Measurements from ENCODE around the gene FARS2.

The FARS2 gene

DNA sequence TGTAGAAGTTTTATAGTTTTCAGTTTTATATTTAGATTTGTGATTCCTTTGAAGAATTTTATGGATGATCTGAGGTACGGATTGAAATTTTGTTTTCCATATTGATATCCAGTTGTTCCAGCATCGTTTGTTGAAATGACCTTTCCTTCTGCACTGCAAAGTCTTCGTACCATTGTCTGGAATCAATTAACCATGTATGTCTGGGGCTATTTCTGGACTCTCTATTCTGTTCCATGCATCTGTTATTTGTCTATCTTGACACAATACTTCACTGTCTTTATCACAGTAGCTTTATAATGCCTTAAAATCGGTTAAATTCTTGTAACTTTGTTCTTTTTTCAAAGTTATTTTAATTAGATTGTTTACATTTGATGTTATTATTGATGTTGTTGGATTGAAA is 154.9 kb downstream of the FARS2 start:
- WGBS, 2 experiments (ENCODE audit: insufficient coverage in 2 of 2), result 96 to 100% methylated on average over 2 to 3 of the region's 4 CpGs
- no peak overlapping the region for H3K27ac ChIP-seq (ENCODE audit: low read depth, low read length, severe bottlenecking)
- H3K4me1 ChIP-seq (ENCODE audit: control insufficient read depth, insufficient read depth, low read length, poor library complexity, severe bottlenecking), result no peaks in the 10 kb centered on the region
- H3K9me3 ChIP-seq (ENCODE audit: control insufficient read depth, low read length), result no peaks in the 10 kb centered on the region
- no peak overlapping the region for H3K4me3 ChIP-seq (ENCODE audit: extremely low read depth, insufficient read depth, low read length, poor library complexity, severe bottlenecking)
- no peaks in the 10 kb centered on the region for H3K36me3 ChIP-seq (ENCODE audit: control insufficient read depth, insufficient read depth, low read length)

DNA sequence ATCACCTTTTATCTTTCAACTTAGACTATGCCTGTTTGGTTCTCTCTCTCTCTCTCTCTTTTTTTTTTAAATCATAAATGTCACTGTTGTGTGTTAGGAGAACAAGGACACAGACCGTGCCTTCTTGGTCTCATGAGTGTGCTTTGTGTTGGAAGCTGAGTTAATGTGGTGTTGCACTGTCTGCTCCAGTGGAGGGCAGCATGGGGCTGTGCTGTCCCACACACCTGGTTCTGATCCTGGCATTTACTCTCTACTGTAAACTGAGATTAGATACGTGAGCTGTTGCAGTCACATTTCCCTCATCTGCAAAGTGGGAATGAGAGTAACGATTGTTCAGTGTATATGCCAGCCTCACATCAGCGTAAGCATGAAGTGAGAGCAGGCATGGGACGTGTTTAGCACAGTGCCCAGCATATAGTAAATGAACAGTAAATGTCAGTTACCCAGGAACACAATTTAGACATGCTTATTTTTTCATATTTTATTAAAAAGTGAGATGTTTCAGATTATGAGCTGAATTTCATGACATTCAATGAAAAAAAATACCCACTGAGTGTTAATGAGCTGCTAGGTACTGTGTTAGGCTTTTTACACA is 161.1 kb downstream of the FARS2 start:
- H3K4me1 ChIP-seq (ENCODE audit: control insufficient read depth, insufficient read depth, low read length, poor library complexity, severe bottlenecking), result no peaks in the 10 kb centered on the region
- WGBS, 2 experiments (ENCODE audit: insufficient coverage in 2 of 2), result 67% methylated on average over 3 of the region's 5 CpGs; no CpG with 5 or more reads in 1 of the 2 experiments
- H3K4me3 ChIP-seq (ENCODE audit: extremely low read depth, insufficient read depth, low read length, poor library complexity, severe bottlenecking), result no peak overlapping the region
- no peaks in the 10 kb centered on the region for H3K36me3 ChIP-seq (ENCODE audit: control insufficient read depth, insufficient read depth, low read length)
- no peaks in the 10 kb centered on the region for H3K9me3 ChIP-seq (ENCODE audit: control insufficient read depth, low read length)
- no peak overlapping the region for H3K27ac ChIP-seq (ENCODE audit: low read depth, low read length, severe bottlenecking)

DNA sequence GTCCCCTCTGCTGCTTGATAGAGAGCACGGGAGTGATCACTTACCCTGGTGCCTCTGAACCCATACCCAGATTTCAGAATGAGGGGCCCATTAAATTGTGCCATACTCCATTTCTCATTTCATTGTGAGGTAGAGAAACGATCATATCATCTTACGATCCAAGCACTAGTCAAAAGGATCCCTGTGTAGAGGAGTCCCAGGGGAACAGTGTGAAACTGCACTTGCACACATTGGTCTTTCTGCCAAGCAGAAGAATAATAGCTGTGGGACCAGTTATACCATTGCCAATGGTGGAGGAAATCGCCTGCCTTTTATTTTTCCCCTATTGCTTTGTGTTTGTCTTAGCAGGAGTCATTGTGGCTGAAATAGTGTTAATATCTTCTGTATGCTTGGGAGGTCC is 161.9 kb downstream of the FARS2 start:
- Histone ChIP-seq H3K4me1 (ENCODE audit: control insufficient read depth, insufficient read depth, low read length, poor library complexity, severe bottlenecking) (no peaks in the 10 kb centered on the region), H3K9me3 (ENCODE audit: control insufficient read depth, low read length) (no peaks in the 10 kb centered on the region), H3K27ac (ENCODE audit: low read depth, low read length, severe bottlenecking) (no peak overlapping the region), H3K36me3 (ENCODE audit: control insufficient read depth, insufficient read depth, low read length) (no peaks in the 10 kb centered on the region), H3K4me3 (ENCODE audit: extremely low read depth, insufficient read depth, low read length, poor library complexity, severe bottlenecking) (no peak overlapping the region)
- WGBS, 2 experiments (ENCODE audit: insufficient coverage in 2 of 2), result 100% methylated on average over 3 of the region's 4 CpGs

DNA sequence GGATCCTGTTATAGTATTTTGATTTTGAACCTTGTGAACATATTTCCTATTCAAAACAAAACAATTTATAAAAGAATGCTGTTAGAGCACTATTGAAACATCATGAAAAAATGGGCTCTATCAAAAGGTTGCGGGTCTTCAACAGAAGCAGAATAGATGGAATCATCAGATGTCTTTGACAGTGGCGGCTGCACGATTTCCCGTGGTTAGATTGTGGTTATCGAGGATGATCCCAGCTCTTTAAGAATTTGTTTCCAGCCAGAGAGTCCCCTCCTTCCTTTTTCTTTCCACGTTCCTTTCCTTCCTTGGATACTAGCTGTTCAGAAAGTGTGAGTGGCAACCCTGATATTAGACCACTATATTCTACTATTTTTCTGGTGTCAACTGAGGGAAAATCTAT is 163.4 kb downstream of the FARS2 start:
- Histone ChIP-seq H3K27ac (ENCODE audit: low read depth, low read length, severe bottlenecking) (no peak overlapping the region), H3K9me3 (ENCODE audit: control insufficient read depth, low read length) (no peaks in the 10 kb centered on the region), H3K36me3 (ENCODE audit: control insufficient read depth, insufficient read depth, low read length) (no peaks in the 10 kb centered on the region), H3K4me3 (ENCODE audit: extremely low read depth, insufficient read depth, low read length, poor library complexity, severe bottlenecking) (no peak overlapping the region), H3K4me1 (ENCODE audit: control insufficient read depth, insufficient read depth, low read length, poor library complexity, severe bottlenecking) (no peaks in the 10 kb centered on the region)
- WGBS, 2 experiments (ENCODE audit: insufficient coverage in 2 of 2), result 93 to 94% methylated on average over 4 to 5 of the region's 6 CpGs

DNA sequence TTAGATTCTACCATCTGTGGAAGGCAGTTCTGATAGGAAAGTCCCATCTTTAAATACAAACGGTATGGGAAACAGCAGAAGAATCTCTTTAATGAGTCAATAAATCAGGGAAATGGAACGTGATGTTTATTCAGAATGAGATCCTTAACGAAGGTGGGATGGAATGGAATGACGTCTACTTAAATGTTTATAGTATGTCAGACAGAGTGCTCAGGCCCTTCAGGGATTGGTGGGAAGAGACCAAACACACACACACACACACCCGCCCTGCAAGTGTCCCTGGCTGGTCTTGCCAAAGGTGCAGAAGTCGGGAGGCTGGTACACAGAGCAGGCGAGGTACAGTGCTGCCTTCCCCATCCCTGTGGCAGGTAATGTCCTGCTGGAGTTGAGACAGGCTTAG is 164.0 kb downstream of the FARS2 start:
- no peaks in the 10 kb centered on the region for H3K9me3 ChIP-seq (ENCODE audit: control insufficient read depth, low read length)
- H3K4me1 ChIP-seq (ENCODE audit: control insufficient read depth, insufficient read depth, low read length, poor library complexity, severe bottlenecking), result no peaks in the 10 kb centered on the region
- no peak overlapping the region for H3K4me3 ChIP-seq (ENCODE audit: extremely low read depth, insufficient read depth, low read length, poor library complexity, severe bottlenecking)
- H3K27ac ChIP-seq (ENCODE audit: low read depth, low read length, severe bottlenecking), result no peak overlapping the region
- WGBS, 2 experiments (ENCODE audit: insufficient coverage in 2 of 2), result 93 to 95% methylated on average over 4 of the region's 7 CpGs
- no peaks in the 10 kb centered on the region for H3K36me3 ChIP-seq (ENCODE audit: control insufficient read depth, insufficient read depth, low read length)

DNA sequence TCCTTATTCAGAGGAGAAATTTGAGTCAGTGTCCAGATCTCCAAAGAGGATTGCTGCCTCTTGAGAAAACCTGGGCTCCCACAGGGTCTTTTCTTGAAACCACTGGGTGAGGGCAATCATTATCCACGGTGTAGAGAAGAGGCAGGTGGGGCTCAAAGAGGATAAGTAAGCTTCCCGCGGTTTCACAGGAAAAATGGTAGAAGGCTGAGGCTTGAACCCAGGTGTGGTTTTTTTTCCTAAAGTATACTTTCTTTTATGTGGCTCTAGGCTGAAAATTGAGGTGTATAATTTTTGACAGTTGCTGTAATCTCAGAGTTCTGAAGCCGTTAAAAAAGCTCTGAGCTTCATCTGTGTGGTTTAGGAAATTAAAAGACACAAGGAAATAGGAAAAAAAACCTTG is 164.5 kb downstream of the FARS2 start:
- H3K4me3 ChIP-seq (ENCODE audit: extremely low read depth, insufficient read depth, low read length, poor library complexity, severe bottlenecking), result no peak overlapping the region
- 90 to 100% methylated on average over 1 to 3 of the region's 4 CpGs for WGBS, 2 experiments (ENCODE audit: insufficient coverage in 2 of 2)

DNA sequence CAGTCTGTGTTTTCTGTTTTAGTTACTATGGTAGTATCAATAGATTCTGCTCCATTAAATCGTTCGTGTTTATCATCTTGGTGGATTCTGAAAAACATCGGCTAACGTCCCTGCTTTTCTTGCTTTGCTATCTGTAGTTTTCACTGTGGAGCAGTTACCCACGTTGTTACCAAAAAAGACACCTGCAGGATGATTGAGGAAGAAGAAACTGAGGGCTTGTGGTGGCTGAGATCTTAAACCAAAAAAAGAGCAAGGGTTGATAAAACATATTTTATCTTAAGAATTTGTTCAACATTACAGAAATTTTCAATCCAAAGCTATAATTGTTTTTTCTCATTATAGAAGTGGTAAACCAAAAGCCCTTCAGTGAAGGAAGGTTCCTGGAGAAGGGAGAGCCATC is 166.3 kb downstream of the FARS2 start:
- Histone ChIP-seq H3K9me3 (ENCODE audit: control insufficient read depth, low read length) (no peaks in the 10 kb centered on the region), H3K4me1 (ENCODE audit: control insufficient read depth, insufficient read depth, low read length, poor library complexity, severe bottlenecking) (no peaks in the 10 kb centered on the region), H3K36me3 (ENCODE audit: control insufficient read depth, insufficient read depth, low read length) (no peaks in the 10 kb centered on the region), H3K27ac (ENCODE audit: low read depth, low read length, severe bottlenecking) (no peak overlapping the region), H3K4me3 (ENCODE audit: extremely low read depth, insufficient read depth, low read length, poor library complexity, severe bottlenecking) (no peak overlapping the region)
- WGBS, 2 experiments (ENCODE audit: insufficient coverage in 2 of 2), result 92 to 100% methylated on average over 3 to 5 of the region's 5 CpGs

More for the DNA sequence above, 164.5 kb downstream of the FARS2 start:
- no peaks in the 10 kb centered on the region for H3K36me3 ChIP-seq (ENCODE audit: control insufficient read depth, insufficient read depth, low read length)
- H3K27ac ChIP-seq (ENCODE audit: low read depth, low read length, severe bottlenecking), result no peak overlapping the region
- no peaks in the 10 kb centered on the region for H3K9me3 ChIP-seq (ENCODE audit: control insufficient read depth, low read length)
- H3K4me1 ChIP-seq (ENCODE audit: control insufficient read depth, insufficient read depth, low read length, poor library complexity, severe bottlenecking), result no peaks in the 10 kb centered on the region

DNA sequence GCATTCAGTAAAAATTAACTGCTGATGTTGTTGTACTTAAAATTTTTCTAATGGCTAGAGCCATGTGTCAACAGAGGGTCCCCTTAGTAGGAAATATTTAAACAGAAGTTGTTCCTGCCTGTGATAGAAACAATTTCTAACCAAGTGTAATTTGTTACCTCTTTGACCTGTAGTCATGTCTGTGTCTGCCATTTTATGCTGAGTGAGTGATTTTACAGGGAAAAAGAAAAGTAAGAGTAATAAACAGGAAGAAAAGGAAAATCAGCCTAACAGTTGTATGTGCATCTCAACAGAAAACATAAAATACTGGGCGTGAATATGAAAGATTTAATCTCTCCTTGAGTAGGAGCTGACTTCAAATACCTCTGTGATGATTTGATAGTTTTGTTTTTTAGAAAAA is 172.0 kb downstream of the FARS2 start:
- H3K4me1 ChIP-seq (ENCODE audit: control insufficient read depth, insufficient read depth, low read length, poor library complexity, severe bottlenecking), result no peaks in the 10 kb centered on the region
- H3K36me3 ChIP-seq (ENCODE audit: control insufficient read depth, insufficient read depth, low read length), result no peaks in the 10 kb centered on the region
- H3K9me3 ChIP-seq (ENCODE audit: control insufficient read depth, low read length), result no peaks in the 10 kb centered on the region
- H3K27ac ChIP-seq (ENCODE audit: low read depth, low read length, severe bottlenecking), result no peak overlapping the region
- WGBS, 2 experiments (ENCODE audit: insufficient coverage in 2 of 2), result 100% methylated on average over 1 of the region's 1 CpG; no CpG with 5 or more reads in 1 of the 2 experiments
- H3K4me3 ChIP-seq (ENCODE audit: extremely low read depth, insufficient read depth, low read length, poor library complexity, severe bottlenecking), result no peak overlapping the region

DNA sequence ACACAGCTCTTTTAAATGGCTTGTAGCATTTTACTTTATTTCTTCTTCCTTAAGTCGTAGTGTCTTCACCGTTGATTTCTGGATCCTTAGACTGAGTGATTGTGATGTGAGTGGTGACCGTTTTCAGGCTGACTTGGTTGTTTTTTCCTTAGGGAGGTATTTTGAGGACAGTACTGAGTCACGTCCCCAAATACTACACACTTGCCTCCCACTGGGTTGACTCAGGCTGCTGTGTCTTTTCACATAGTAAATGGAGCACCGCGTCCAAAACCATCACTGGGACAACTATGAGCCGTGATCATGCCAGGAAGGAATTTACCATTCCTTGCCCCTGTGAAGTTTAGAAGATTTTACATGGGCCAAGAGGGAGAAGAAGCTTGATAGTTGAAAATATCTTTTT is 174.1 kb downstream of the FARS2 start:
- Histone ChIP-seq H3K27ac (ENCODE audit: low read depth, low read length, severe bottlenecking) (no peak overlapping the region), H3K4me1 (ENCODE audit: control insufficient read depth, insufficient read depth, low read length, poor library complexity, severe bottlenecking) (no peaks in the 10 kb centered on the region), H3K9me3 (ENCODE audit: control insufficient read depth, low read length) (no peaks in the 10 kb centered on the region), H3K4me3 (ENCODE audit: extremely low read depth, insufficient read depth, low read length, poor library complexity, severe bottlenecking) (no peak overlapping the region), H3K36me3 (ENCODE audit: control insufficient read depth, insufficient read depth, low read length) (no peaks in the 10 kb centered on the region)
- 76 to 94% methylated on average over 3 of the region's 7 CpGs for WGBS, 2 experiments (ENCODE audit: insufficient coverage in 2 of 2)

DNA sequence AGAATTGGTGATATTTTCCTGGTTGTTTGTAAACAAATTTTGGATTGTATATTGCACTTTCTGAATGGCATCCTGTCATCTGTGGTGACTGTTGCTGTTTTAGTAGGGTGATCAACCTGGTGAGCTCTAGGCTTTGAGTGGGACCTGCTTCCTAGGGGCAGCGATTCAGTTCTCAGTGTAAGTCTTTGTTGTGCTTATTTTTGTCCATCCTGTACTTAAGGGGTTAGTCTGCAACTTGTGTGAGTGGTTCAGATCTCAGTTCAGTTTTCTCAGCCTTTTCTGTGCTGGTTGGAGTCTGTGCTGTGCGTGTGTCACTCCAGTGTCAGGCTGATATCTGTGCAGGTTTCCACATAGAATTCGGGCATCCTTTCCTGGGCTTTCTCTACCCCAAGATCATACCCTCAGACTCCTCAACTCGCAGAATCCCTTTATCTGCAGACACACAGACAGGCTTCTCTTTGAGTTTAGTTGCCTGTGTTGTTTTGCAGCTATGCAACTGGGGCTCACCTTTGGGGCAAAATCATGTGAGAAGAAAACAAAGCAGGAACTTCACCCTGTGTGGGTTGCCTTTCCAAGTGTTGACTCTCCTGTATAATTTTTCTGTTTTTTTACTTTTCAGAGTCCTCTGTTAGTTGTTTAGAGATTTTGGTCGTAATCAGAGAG is 177.7 kb downstream of the FARS2 start:
- Histone ChIP-seq H3K9me3 (ENCODE audit: control insufficient read depth, low read length) (no peaks in the 10 kb centered on the region), H3K4me3 (ENCODE audit: extremely low read depth, insufficient read depth, low read length, poor library complexity, severe bottlenecking) (no peak overlapping the region), H3K27ac (ENCODE audit: low read depth, low read length, severe bottlenecking) (no peak overlapping the region), H3K4me1 (ENCODE audit: control insufficient read depth, insufficient read depth, low read length, poor library complexity, severe bottlenecking) (no peaks in the 10 kb centered on the region), H3K36me3 (ENCODE audit: control insufficient read depth, insufficient read depth, low read length) (no peaks in the 10 kb centered on the region)
- WGBS, 2 experiments (ENCODE audit: insufficient coverage in 2 of 2), result 21 to 52% methylated on average over 2 of the region's 5 CpGs

DNA sequence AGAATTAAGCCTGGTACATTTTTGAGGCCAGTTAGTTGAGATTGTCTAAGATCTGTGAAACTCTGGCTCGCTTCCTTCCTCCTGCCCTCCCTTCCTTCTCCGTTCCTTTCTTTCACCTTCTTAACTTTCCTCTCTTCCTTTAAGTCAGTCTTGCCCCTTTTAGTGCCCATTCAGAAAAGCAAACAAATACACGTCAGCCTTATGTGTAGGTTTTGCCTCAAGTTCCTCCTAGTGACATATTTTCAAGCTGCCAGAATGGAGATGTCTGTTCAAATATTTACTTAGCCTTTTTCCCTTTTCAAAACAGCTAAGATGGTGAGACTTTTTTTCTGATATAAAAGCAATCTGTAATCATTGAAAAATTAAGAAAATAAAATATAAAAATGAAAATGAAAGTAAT is 178.4 kb downstream of the FARS2 start:
- no peak overlapping the region for H3K4me3 ChIP-seq (ENCODE audit: extremely low read depth, insufficient read depth, low read length, poor library complexity, severe bottlenecking)
- H3K36me3 ChIP-seq (ENCODE audit: control insufficient read depth, insufficient read depth, low read length), result no peaks in the 10 kb centered on the region
- H3K9me3 ChIP-seq (ENCODE audit: control insufficient read depth, low read length), result no peaks in the 10 kb centered on the region
- no peaks in the 10 kb centered on the region for H3K4me1 ChIP-seq (ENCODE audit: control insufficient read depth, insufficient read depth, low read length, poor library complexity, severe bottlenecking)
- H3K27ac ChIP-seq (ENCODE audit: low read depth, low read length, severe bottlenecking), result no peak overlapping the region
- 57 to 78% methylated on average over 2 of the region's 3 CpGs for WGBS, 2 experiments (ENCODE audit: insufficient coverage in 2 of 2)

Measured in mesodermal cell (in vitro differentiated cells).